H1 (cell line): ENCODE measurements around the gene TMEM82. TPM values are rescaled to one million over a fixed set of nuclear protein-coding genes. Genes with fewer than 3 reads are reported as not detected.
A peak's percentile ranks its signal among the peaks of the same experiment; 100 is the strongest.

ENCODE experiments used
- CTCF ChIA-PET: fragments of 300-600 bp; sonication (Branson Sonifier 250); formaldehyde crosslinking; loops from one replicate; lab custom pipeline; 2021; ENCODE audit not compliant: partially characterized antibody; lab: Charles Lee
- POLR2A ChIA-PET: fragments of 300-600 bp; sonication (Branson Sonifier 250); formaldehyde crosslinking; loops from one replicate; lab custom pipeline; 2021; ENCODE audit warnings: inconsistent platforms; ENCODE audit not compliant: partially characterized antibody; lab: Charles Lee
- DNase-seq, 2 experiments: peaks; one replicate each; pipeline versions ENCODE4 v3.0.0 to v3.0.0-alpha.2; 2010 to 2022; ENCODE audit warnings: low spot score in 2 of 2, low read depth in 1 of 2, mixed read lengths in 1 of 2
- FAIRE-seq: peaks from 2 replicates; lab custom pipeline; 2011; peaks lifted over from hg19 to GRCh38; lab: Jason Lieb, UNC
- H2AFZ ChIP-seq: 2 replicates; pipeline ENCODE4 v1.8.1; 2012; ENCODE audit warnings: low read length, inconsistent platforms
- H2AK5ac ChIP-seq: 2 replicates; pipeline ENCODE4 v1.6.1; 2013; ENCODE audit warnings: low read depth, low read length
- H2BK120ac ChIP-seq: replicated peaks from 2 replicates; pipeline ENCODE3; 2013; ENCODE audit warnings: low read depth, low read length, inconsistent platforms
- H2BK12ac ChIP-seq: 2 replicates; pipeline ENCODE4 v1.6.1; 2013; ENCODE audit warnings: low read depth, low read length
- H2BK15ac ChIP-seq: 2 replicates; pipeline ENCODE4 v1.6.1; 2013; ENCODE audit warnings: low read length
- H2BK20ac ChIP-seq: 2 replicates; pipeline ENCODE4 v1.6.1; 2013; ENCODE audit warnings: low read length
- H2BK5ac ChIP-seq: 2 replicates; pipeline ENCODE4 v1.6.1; 2013; ENCODE audit warnings: low read depth, low read length
- H3K14ac ChIP-seq: 2 replicates; pipeline ENCODE4 v1.6.1; 2013; ENCODE audit warnings: inconsistent platforms; ENCODE audit not compliant: insufficient read length
- H3K18ac ChIP-seq: 2 replicates; pipeline ENCODE4 v1.6.1; 2013; ENCODE audit warnings: low read length; ENCODE audit errors: extremely low read depth
- H3K23ac ChIP-seq: 2 replicates; pipeline ENCODE4 v1.6.1; 2013; ENCODE audit warnings: inconsistent platforms; ENCODE audit not compliant: insufficient read length
- H3K23me2 ChIP-seq: 2 replicates; pipeline ENCODE4 v1.6.1; 2013; ENCODE audit warnings: low read depth, low read length
- H3K27ac ChIP-seq: 2 replicates; pipeline ENCODE4 v1.6.1; 2011; ENCODE audit warnings: low read depth, low read length, inconsistent platforms
- H3K27me3 ChIP-seq, 4 experiments: replicated peaks in 1 of 4; 1 replicate in 1 of 4; 2 replicates in 3 of 4; pipeline versions ENCODE4 v1.6.1 to v1.8.1; 2011 to 2013; ENCODE audit warnings: low read length in 3 of 4, mild to moderate bottlenecking in 3 of 4, inconsistent platforms in 2 of 4, mixed read lengths in 2 of 4, moderate library complexity in 1 of 4; ENCODE audit not compliant: control insufficient read depth in 3 of 4, insufficient read depth in 3 of 4; ENCODE audit errors: extremely low read depth in 1 of 4
- H3K36me3 ChIP-seq, 4 experiments: 2 replicates each; pipeline versions ENCODE4 v1.6.1 to v1.8.1; 2011 to 2013; ENCODE audit warnings: mild to moderate bottlenecking in 4 of 4, low read length in 3 of 4, moderate library complexity in 2 of 4, control low read depth in 1 of 4, inconsistent platforms in 1 of 4; ENCODE audit not compliant: insufficient read depth in 4 of 4, control insufficient read depth in 2 of 4
- H3K4ac ChIP-seq: replicated peaks from 2 replicates; pipeline ENCODE3; 2013; ENCODE audit warnings: low read length, low read depth, mixed read lengths, inconsistent platforms; ENCODE audit not compliant: insufficient read length
- H3K4me1 ChIP-seq, 4 experiments: replicated peaks in 1 of 4; 1 replicate in 1 of 4; 2 replicates in 3 of 4; pipeline versions ENCODE4 v1.6.1 to v1.8.1; 2011 to 2013; ENCODE audit warnings: low read length in 3 of 4, inconsistent platforms in 2 of 4, mixed read lengths in 1 of 4; ENCODE audit not compliant: insufficient read depth in 4 of 4, control insufficient read depth in 3 of 4
- H3K4me2 ChIP-seq, 2 experiments: 2 replicates each; pipeline versions ENCODE4 v1.6.1 to v1.8.1; 2011 to 2013; ENCODE audit warnings: low read depth in 2 of 2, low read length in 2 of 2, control low read depth in 1 of 2, inconsistent platforms in 1 of 2, mild to moderate bottlenecking in 1 of 2; ENCODE audit not compliant: insufficient read depth in 1 of 2
- H3K4me3 ChIP-seq, 4 experiments: fragments of 200-600, 300-600 bp in 1 of 4; sonication (generic), shearing (Covaris generic), sonication (Bioruptor Twin) in 1 of 4; 2 replicates each; pipeline versions ENCODE4 v1.5.1 to v1.8.1; 2011 to 2016; ENCODE audit warnings: low read length in 4 of 4, low read depth in 3 of 4, control low read depth in 2 of 4, inconsistent platforms in 2 of 4, mild to moderate bottlenecking in 2 of 4, mixed read lengths in 1 of 4, moderate library complexity in 1 of 4; ENCODE audit not compliant: insufficient read depth in 2 of 4; ENCODE audit errors: extremely low read depth in 1 of 4
- H3K56ac ChIP-seq: replicated peaks from 2 replicates; pipeline ENCODE3; 2013; ENCODE audit warnings: low read depth, mild to moderate bottlenecking, mixed read lengths, low read length, inconsistent platforms; ENCODE audit not compliant: insufficient read length
- H3K79me1 ChIP-seq: 2 replicates; pipeline ENCODE4 v1.6.1; 2013; ENCODE audit warnings: low read depth, low read length, control low read depth
- H3K79me2 ChIP-seq, 2 experiments: 2 replicates each; pipeline versions ENCODE4 v1.6.1 to v1.8.1; 2012 to 2013; ENCODE audit warnings: low read length in 2 of 2, mild to moderate bottlenecking in 2 of 2, inconsistent platforms in 1 of 2; ENCODE audit not compliant: insufficient read depth in 2 of 2, control insufficient read depth in 1 of 2
- H3K9ac ChIP-seq, 4 experiments: replicated peaks in 1 of 4; 1 replicate in 1 of 4; 2 replicates in 3 of 4; pipeline versions ENCODE4 v1.6.1 to v1.8.1; 2011 to 2013; ENCODE audit warnings: low read depth in 3 of 4, low read length in 3 of 4, control low read depth in 2 of 4, mild to moderate bottlenecking in 2 of 4, moderate library complexity in 2 of 4, inconsistent platforms in 1 of 4; ENCODE audit errors: extremely low read depth in 1 of 4
- H3K9me3 ChIP-seq, 2 experiments: 2 replicates each; pipeline versions ENCODE4 v1.6.1 to v1.8.1; 2012 to 2013; ENCODE audit warnings: mild to moderate bottlenecking in 2 of 2, moderate library complexity in 2 of 2, control low read depth in 1 of 2, inconsistent platforms in 1 of 2, low read depth in 1 of 2, low read length in 1 of 2, mixed read lengths in 1 of 2; ENCODE audit not compliant: insufficient read depth in 2 of 2
- H4K20me1 ChIP-seq, 2 experiments: replicated peaks in 1 of 2; 2 replicates each; pipeline versions ENCODE3 to v1.8.1; 2011 to 2013; ENCODE audit warnings: inconsistent platforms in 2 of 2, low read length in 2 of 2, mild to moderate bottlenecking in 1 of 2; ENCODE audit not compliant: insufficient read depth in 2 of 2, control insufficient read depth in 1 of 2
- H4K5ac ChIP-seq: 2 replicates; pipeline ENCODE4 v1.6.1; 2013; ENCODE audit warnings: low read length, low read depth, mixed read lengths, inconsistent platforms; ENCODE audit not compliant: insufficient read length
- H4K8ac ChIP-seq: 2 replicates; pipeline ENCODE4 v1.8.0; 2013; ENCODE audit warnings: mild to moderate bottlenecking, moderate library complexity, low read length, inconsistent platforms; ENCODE audit not compliant: insufficient read depth; ENCODE audit errors: extremely low read depth
- H4K91ac ChIP-seq: replicated peaks from 2 replicates; pipeline ENCODE3; 2013; ENCODE audit warnings: low read length, mixed read lengths, inconsistent platforms; ENCODE audit not compliant: insufficient read length
- EZH2 ChIP-seq: fragments of 200-600 bp; sonication (generic); IDR thresholded peaks from 2 replicates; pipeline ENCODE4 v1.7.1; 2012; ENCODE audit warnings: low read depth, mild to moderate bottlenecking, moderate library complexity, low read length, inconsistent platforms; ENCODE audit not compliant: severe bottlenecking
- MAFK ChIP-seq: IDR thresholded peaks from 2 replicates; pipeline ENCODE4 v1.6.1; 2012; ENCODE audit warnings: low read depth, mild to moderate bottlenecking, improper control_type of control experiment, low read length
- RFX5 ChIP-seq: IDR thresholded peaks from 2 replicates; pipeline ENCODE4 v1.6.1; 2011; ENCODE audit warnings: low read depth, low read length, improper control_type of control experiment, borderline replicate concordance
- WGBS, 2 experiments: shearing (Covaris generic) in 1 of 2; methylation state at CpG; one replicate each; pipeline versions ENCODE4 v1.1.6 to v1.1.7; 2013 to 2015; ENCODE audit warnings: low lambda C conversion rate in 2 of 2, mixed read lengths in 2 of 2, inconsistent platforms in 1 of 2, low coverage in 1 of 2, missing lambda C conversion rate in 1 of 2; ENCODE audit not compliant: insufficient replicate concordance in 2 of 2, insufficient coverage in 1 of 2, insufficient read length in 1 of 2; ENCODE audit errors: extremely low coverage in 1 of 2, missing lambda C conversion rate in 1 of 2; 5-methylcytosine and 5-hydroxymethylcytosine counted together
- polyA plus RNA-seq, 7 experiments: library from polyadenylated mRNA; depleted of rRNA in 3 of 7; stranded (reverse) in 5 of 7; unstranded in 2 of 7; fragments of >200 nt in 5 of 7; fragments of 200-250 nt in 2 of 7; gene quantifications; 1 replicate in 5 of 7; 2 replicates in 1 of 7; 4 replicates in 1 of 7; pipeline versions ENCODE4 v1.2.1 to v1.2.3, GENCODE V29; 2011 to 2013; ENCODE audit warnings: missing spikeins in 2 of 7, mixed read lengths in 2 of 7
- total RNA-seq: library from RNA; stranded (reverse); fragmentation: NEBNext Ultra II Directional; extraction: Animal tissue kit (Norgen Biotek cat#: 25700); gene quantifications from 2 replicates; pipeline ENCODE4 v1.2.1, GENCODE V29; 2021

The TMEM82 gene
- total and polyA plus RNA-seq, 2 of the 8 experiments (the other 6 are each of a cell fraction or from before 2014, with no cell fraction given), result 0.32 to 2.1 TPM

DNA sequence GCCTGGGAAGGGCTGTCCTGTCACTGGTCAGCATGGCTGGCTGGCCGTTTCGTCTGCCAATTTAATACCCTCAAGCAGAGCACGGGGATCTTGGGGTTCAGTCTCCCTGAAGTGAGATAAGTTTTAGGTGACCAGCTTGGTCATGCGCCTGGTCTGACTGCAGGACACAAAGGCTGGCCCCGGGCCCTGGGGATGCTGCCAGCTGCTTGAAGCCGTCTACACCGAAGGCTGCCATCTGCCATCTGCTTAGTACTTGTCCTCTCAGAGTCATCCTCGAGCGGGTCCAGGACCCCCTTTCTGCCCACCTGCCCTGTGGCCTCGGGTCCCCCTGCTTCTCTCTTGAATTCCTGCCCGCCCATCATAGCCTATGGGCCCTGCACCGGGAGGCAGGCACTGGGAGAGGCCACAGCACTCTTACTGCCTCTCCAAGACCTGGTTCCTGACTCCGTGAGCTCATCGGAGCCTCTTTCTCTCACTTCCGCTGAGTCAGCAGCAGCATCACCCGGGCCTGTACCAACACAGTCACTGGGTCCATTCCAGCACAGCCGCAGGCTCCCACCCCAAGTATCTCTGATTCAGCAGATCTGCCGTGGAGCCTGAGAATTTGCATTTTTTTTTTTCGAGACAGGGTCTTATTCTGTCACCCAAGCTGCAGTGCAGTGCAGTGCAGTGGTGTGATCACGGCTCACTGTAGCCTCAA is 23.3 kb downstream of the TMEM82 start:
- no peak overlapping the region for H2AK5ac ChIP-seq
- H3K4me2 ChIP-seq, result no peak overlapping the region
- TF ChIP-seq RFX5 (no peak), EZH2 (no peak), MAFK (peak; percentile 76)
- POLR2A ChIA-PET, result interaction anchor here (0.6 to 4.9 kb wide), 8 partner anchors 10 to 611 kb away, joined by 3 to 33 read pairs (median 3); no protein-coding TSS in a partner anchor
- no peak overlapping the region for H2BK20ac ChIP-seq
- H3K23me2 ChIP-seq, result no peaks in the 10 kb centered on the region; the same call in 1 of the 2 replicates
- H3K9me3 ChIP-seq, result no peaks in the 10 kb centered on the region
- no peak overlapping the region for H4K5ac ChIP-seq
- H3K36me3 ChIP-seq, result peaks cover 16 to 58% (median 32%) of the 10 kb centered on the region in 4 experiments
- H4K8ac ChIP-seq, result no peak overlapping the region
- no peak overlapping the region for H2AFZ ChIP-seq
- no peak overlapping the region for H3K18ac ChIP-seq
- H3K4ac ChIP-seq, result no peak overlapping the region
- CTCF ChIA-PET, result interaction anchor here (0.6 kb wide), 3 partner anchors 50 to 434 kb away, joined by 3 to 4 read pairs (median 3); no protein-coding TSS in a partner anchor
- H3K4me3 ChIP-seq, result no peak overlapping the region
- H3K9ac ChIP-seq, result no peak overlapping the region
- no peak overlapping the region for H2BK5ac ChIP-seq
- peaks cover 0 to 5% (median 4%) of the 10 kb centered on the region in 4 experiments; a peak in 5 of 7 replicates for H3K4me1 ChIP-seq
- FAIRE-seq (no peak), DNase-seq (no peak)
- H2BK120ac ChIP-seq, result no peak overlapping the region
- no peak overlapping the region for H3K56ac ChIP-seq
- H3K27ac ChIP-seq, result no peak overlapping the region
- no peak overlapping the region for H2BK12ac ChIP-seq
- WGBS, 2 experiments, result 91% methylated on average over 20 of the region's 20 CpGs; no CpG with 5 or more reads in 1 of the 2 experiments
- no peak overlapping the region for H3K14ac ChIP-seq
- no peak overlapping the region for H3K23ac ChIP-seq
- H4K91ac ChIP-seq, result no peak overlapping the region
- no peaks in the 10 kb centered on the region for H3K27me3 ChIP-seq
- H3K79me1 ChIP-seq, result peaks cover 13% of the 10 kb centered on the region
- H4K20me1 ChIP-seq, result peaks cover 10 to 19% of the 10 kb centered on the region in 2 experiments
- peaks cover 0 to 31% of the 10 kb centered on the region in 2 experiments; a peak in 2 of 4 replicates for H3K79me2 ChIP-seq
- no peak overlapping the region for H2BK15ac ChIP-seq
